ENCODE data around the gene HPS5. TPM values are rescaled to one million over a fixed set of nuclear protein-coding genes. Genes with fewer than 3 reads are reported as not detected.

HPS5 gene
- total RNA-seq, 1 donor from 2014 or later, result 17.0 TPM

DNA sequence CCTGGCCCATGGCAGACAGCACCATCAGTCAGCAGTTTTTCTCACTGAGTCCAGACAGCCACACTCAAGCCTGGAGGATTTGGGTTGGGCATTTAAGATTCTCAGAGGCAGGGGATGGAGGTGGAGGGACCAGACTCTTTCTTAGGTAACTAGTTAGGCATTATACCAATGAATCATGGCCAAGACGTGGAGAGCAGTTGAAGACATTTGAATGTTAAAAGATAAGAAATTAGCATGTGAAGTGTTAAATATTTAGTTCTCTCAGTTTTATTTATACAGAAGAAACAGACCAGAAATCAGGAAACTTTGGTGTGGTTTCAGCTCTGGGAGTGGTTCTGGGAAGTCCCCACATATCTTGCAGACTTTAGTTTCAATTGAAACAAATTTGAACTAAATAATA, 10.4 kb upstream of the HPS5 start:
- Histone ChIP-seq H3K27ac (no peak overlapping the region), H3K27me3 (no peaks in the 10 kb centered on the region), H3K4me2 (no peak overlapping the region), H4K20me1 (ENCODE audit: low read depth) (peaks cover 7% of the 10 kb centered on the region), H3K79me2 (ENCODE audit: low read depth) (peaks cover 47% of the 10 kb centered on the region), H3K4me3 (no peak overlapping the region), H3K9me3 (ENCODE audit: low read depth) (no peaks in the 10 kb centered on the region), H3K4me1 (no peaks in the 10 kb centered on the region), H3K36me3 (peaks cover 17% of the 10 kb centered on the region), H3K9ac (no peak overlapping the region), H2AFZ (replicated peaks) (no peak overlapping the region), H3F3A (ENCODE audit: low read depth) (no peaks in the 10 kb centered on the region)
- peaks cover 14% of the 10 kb centered on the region for H3K36me3 Mint-ChIP-seq
- H3K27me3 Mint-ChIP-seq (ENCODE audit: insufficient read depth, low read depth), result no peaks in the 10 kb centered on the region
- no peaks in the 10 kb centered on the region for H3K9me3 Mint-ChIP-seq
- H3K4me3 Mint-ChIP-seq, result no peak overlapping the region
- H3K4me1 Mint-ChIP-seq, result no peaks in the 10 kb centered on the region
- no peak overlapping the region for H3K27ac Mint-ChIP-seq
- TF ChIP-seq EZH2phosphoT487 (IDR thresholded peaks at IDR 0.05) (no peak), EZH2 (IDR thresholded peaks at IDR 0.05) (no peak)
- TF ChIP-seq, protein P1, sequence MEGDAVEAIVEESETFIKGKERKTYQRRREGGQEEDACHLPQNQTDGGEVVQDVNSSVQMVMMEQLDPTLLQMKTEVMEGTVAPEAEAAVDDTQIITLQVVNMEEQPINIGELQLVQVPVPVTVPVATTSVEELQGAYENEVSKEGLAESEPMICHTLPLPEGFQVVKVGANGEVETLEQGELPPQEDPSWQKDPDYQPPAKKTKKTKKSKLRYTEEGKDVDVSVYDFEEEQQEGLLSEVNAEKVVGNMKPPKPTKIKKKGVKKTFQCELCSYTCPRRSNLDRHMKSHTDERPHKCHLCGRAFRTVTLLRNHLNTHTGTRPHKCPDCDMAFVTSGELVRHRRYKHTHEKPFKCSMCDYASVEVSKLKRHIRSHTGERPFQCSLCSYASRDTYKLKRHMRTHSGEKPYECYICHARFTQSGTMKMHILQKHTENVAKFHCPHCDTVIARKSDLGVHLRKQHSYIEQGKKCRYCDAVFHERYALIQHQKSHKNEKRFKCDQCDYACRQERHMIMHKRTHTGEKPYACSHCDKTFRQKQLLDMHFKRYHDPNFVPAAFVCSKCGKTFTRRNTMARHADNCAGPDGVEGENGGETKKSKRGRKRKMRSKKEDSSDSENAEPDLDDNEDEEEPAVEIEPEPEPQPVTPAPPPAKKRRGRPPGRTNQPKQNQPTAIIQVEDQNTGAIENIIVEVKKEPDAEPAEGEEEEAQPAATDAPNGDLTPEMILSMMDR (IDR thresholded peaks at IDR 0.05), result no peak
- no peak for DNase-seq (ENCODE audit: low spot score)

DNA sequence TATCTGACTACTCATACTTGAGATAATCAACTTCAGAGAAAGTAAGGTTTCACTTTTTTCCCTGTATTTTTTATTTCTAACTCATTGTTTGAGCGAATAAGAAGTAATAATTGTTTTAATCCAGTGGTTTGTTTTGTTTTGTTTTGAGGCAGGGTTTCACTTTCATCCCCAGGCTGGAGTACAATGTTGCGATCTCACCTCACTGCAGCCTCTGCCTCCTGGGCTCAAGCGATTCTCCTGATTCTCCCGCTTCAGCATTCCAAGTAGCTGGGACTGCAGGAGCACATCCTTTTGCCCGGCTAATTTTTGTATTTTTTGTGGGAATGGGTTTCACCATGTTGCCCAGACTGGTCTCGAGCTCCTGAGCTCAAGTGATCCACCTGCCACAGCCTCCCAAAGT, 9.0 kb upstream of the HPS5 start:
- no peaks in the 10 kb centered on the region for H3K4me1 ChIP-seq
- H3K27ac ChIP-seq, result no peak overlapping the region
- peaks cover 15% of the 10 kb centered on the region for H3K36me3 Mint-ChIP-seq
- no peak overlapping the region for H3K4me3 Mint-ChIP-seq
- no peak overlapping the region for H3K4me3 ChIP-seq
- H3K4me2 ChIP-seq, result no peak overlapping the region
- H3K27me3 ChIP-seq, result no peaks in the 10 kb centered on the region
- DNase-seq (ENCODE audit: low spot score), result no peak
- H3K27me3 Mint-ChIP-seq (ENCODE audit: insufficient read depth, low read depth), result no peaks in the 10 kb centered on the region
- H4K20me1 ChIP-seq (ENCODE audit: low read depth), result peaks cover 7% of the 10 kb centered on the region
- H3K9me3 ChIP-seq (ENCODE audit: low read depth), result no peaks in the 10 kb centered on the region
- H3K79me2 ChIP-seq (ENCODE audit: low read depth), result peaks cover 60% of the 10 kb centered on the region
- no peaks in the 10 kb centered on the region for H3F3A ChIP-seq (ENCODE audit: low read depth)
- H3K4me1 Mint-ChIP-seq, result no peaks in the 10 kb centered on the region
- peaks cover 17% of the 10 kb centered on the region for H3K36me3 ChIP-seq
- no peak overlapping the region for H2AFZ ChIP-seq (replicated peaks)
- no peaks in the 10 kb centered on the region for H3K9me3 Mint-ChIP-seq
- H3K9ac ChIP-seq, result no peak overlapping the region
- TF ChIP-seq EZH2 (IDR thresholded peaks at IDR 0.05) (no peak), EZH2phosphoT487 (IDR thresholded peaks at IDR 0.05) (no peak)
- TF ChIP-seq, protein P1 (IDR thresholded peaks at IDR 0.05), result no peak
- no peak overlapping the region for H3K27ac Mint-ChIP-seq

DNA sequence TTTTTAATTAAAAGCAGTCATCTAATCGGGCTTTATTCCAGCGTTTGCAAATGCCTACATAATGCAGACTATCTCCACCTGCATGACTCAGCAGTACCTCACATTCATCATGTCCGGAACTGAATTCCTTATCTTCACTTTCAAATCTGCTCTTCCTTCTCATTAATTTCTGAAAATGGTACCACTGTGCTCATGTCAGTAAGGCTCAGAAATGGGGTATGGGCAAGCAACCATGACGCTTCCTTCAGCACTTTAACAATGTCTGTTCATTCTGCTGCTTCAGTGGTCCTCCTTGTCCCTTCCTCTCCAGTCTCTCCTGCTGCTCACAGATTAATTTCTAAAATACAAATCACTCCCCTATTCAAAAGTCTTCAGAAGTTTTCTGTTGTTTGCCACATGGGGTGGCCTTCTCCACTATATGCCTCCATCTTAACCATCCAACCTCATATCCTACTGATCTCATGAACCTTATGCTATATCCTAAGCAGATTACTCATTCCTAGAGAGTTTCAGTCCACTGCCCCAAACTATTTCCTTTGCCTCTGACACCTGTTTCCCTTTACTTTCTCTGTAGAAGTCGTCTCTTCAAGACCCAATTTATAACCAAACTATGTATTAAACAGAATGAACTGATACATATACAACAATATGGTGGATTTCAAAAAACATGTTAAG, 7.4 kb upstream of the HPS5 start:
- Histone ChIP-seq H4K20me1 (ENCODE audit: low read depth) (peaks cover 7% of the 10 kb centered on the region), H3K4me1 (no peaks in the 10 kb centered on the region), H3K27me3 (no peaks in the 10 kb centered on the region), H2AFZ (replicated peaks) (no peak overlapping the region), H3K4me3 (no peak overlapping the region), H3K36me3 (peaks cover 10% of the 10 kb centered on the region), H3K4me2 (no peak overlapping the region), H3K79me2 (ENCODE audit: low read depth) (peaks cover 76% of the 10 kb centered on the region), H3K9me3 (ENCODE audit: low read depth) (no peaks in the 10 kb centered on the region), H3K9ac (no peak overlapping the region), H3K27ac (no peak overlapping the region), H3F3A (ENCODE audit: low read depth) (no peaks in the 10 kb centered on the region)
- Mint-ChIP-seq H3K4me1 (peaks cover 9% of the 10 kb centered on the region), H3K4me3 (no peak overlapping the region), H3K36me3 (peaks cover 9% of the 10 kb centered on the region), H3K27ac (no peak overlapping the region), H3K27me3 (ENCODE audit: insufficient read depth, low read depth) (no peaks in the 10 kb centered on the region), H3K9me3 (no peaks in the 10 kb centered on the region)
- TF ChIP-seq, protein P1 (IDR thresholded peaks at IDR 0.05), result no peak
- TF ChIP-seq EZH2phosphoT487 (IDR thresholded peaks at IDR 0.05) (no peak), EZH2 (IDR thresholded peaks at IDR 0.05) (no peak)
- DNase-seq (ENCODE audit: low spot score), result no peak

Measured in neural progenitor cell (in vitro differentiated cells).